HepG2 (cell line): ENCODE data around the gene SRP68.
A peak's percentile ranks its signal among the peaks of the same experiment; 100 is the strongest.

Experiments used
- ESRRA ChIP-seq: sonication (generic); formaldehyde crosslinking; IDR thresholded peaks from 2 replicates; pipeline ENCODE4 v1.5.1; 2020; ENCODE audit warnings: mild to moderate bottlenecking, low read depth, missing genetic modification reagents
- KLF9 ChIP-seq: IDR thresholded peaks from 2 replicates; pipeline ENCODE4 v1.6.1; 2016; ENCODE audit warnings: low read depth
- RXRA ChIP-seq: sonication (generic); formaldehyde crosslinking; IDR thresholded peaks from 2 replicates; pipeline ENCODE4 v1.5.1; 2020; ENCODE audit warnings: missing genetic modification reagents
- SP2 ChIP-seq: sonication (generic); formaldehyde crosslinking; IDR thresholded peaks from 2 replicates; pipeline ENCODE4 v1.5.1; 2020; ENCODE audit warnings: mild to moderate bottlenecking, missing genetic modification reagents
- TCF7L2 ChIP-seq: IDR thresholded peaks from 2 replicates; pipeline ENCODE4 v1.6.1; 2011; ENCODE audit warnings: mild to moderate bottlenecking, low read depth, low read length, moderate library complexity
- YY1 ChIP-seq: IDR thresholded peaks from 2 replicates; pipeline ENCODE4 v1.6.1; 2011; ENCODE audit warnings: low read length, low read depth, moderate library complexity, mild to moderate bottlenecking; ENCODE audit not compliant: insufficient read depth, insufficient replicate concordance

DNA sequence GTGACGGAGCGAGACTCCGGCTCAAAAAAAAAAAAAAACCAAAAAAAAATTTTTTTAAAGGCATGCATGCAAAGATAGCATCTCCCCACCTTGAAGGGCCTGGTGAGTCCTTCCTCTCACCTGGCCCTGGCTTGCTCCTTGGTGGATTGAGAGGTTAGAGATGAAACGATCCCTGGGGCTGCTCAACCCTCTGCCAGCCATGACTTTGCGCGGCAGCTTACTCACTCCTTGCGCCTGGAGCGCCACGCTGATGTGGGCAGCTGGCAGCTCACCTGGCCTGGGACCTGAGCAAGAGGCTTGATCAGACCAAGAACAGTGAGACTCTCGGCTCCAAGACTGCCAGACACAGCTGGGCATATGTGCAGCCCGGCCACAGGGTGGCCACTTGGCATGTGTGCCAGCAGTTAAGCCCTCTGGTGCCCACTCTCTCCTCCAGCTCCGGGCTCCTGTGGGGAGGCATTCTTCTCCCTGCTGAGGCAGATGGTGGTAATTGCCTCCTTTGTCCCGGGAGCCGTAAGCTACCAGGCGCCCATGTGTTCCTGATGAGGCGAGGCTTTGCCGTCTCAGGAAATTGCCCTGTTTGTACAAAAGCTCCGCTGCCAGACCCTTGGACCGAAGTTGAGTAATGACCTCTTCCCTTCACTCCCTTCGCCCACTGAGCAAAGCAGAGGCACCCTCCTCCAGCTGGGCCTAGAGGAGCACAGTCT is 40.1 kb downstream of the SRP68 start:
- TF ChIP-seq KLF9 = no peak
- TF ChIP-seq TCF7L2 = no peak
- TF ChIP-seq SP2 (CRISPR knock-in tag) = no peak
- TF ChIP-seq YY1 = no peak
- peak; percentile 60 for TF ChIP-seq RXRA (CRISPR knock-in tag)
- no peak for TF ChIP-seq ESRRA (CRISPR knock-in tag)
